Parathyroid adenoma (tissue), 2 donors: ENCODE measurements around the gene GALNT5.

Source experiments
- H2AFZ ChIP-seq: fragments of 300-600 bp; sonication (generic); one replicate; pipeline ENCODE4 v1.7.0; 2017; ENCODE audit warnings: antibody characterized with exemption, mild to moderate bottlenecking
- H3K27ac ChIP-seq: fragments of 300-600 bp; sonication (generic); one replicate; pipeline ENCODE4 v1.7.0; 2017
- H3K27me3 ChIP-seq: fragments of 300-600 bp; sonication (generic); one replicate; pipeline ENCODE4 v1.7.0; 2017; ENCODE audit warnings: low read length; ENCODE audit not compliant: control insufficient read depth, insufficient read depth
- H3K36me3 ChIP-seq: fragments of 300-600 bp; sonication (generic); one replicate; pipeline ENCODE4 v1.7.0; 2017; ENCODE audit warnings: low read length; ENCODE audit not compliant: control insufficient read depth, insufficient read depth
- H3K4me1 ChIP-seq: fragments of 300-600 bp; sonication (generic); one replicate; pipeline ENCODE4 v1.7.0; 2017; ENCODE audit warnings: control low read depth
- H3K4me2 ChIP-seq: fragments of 300-600 bp; sonication (generic); one replicate; pipeline ENCODE4 v1.7.0; 2017; ENCODE audit warnings: low read length
- H3K4me3 ChIP-seq: fragments of 300-600 bp; sonication (generic); one replicate; pipeline ENCODE4 v1.7.0; 2017; ENCODE audit warnings: low read depth, low read length
- H3K79me2 ChIP-seq: fragments of 300-600 bp; sonication (generic); one replicate; pipeline ENCODE4 v1.7.0; 2017; ENCODE audit warnings: control low read depth
- H3K9ac ChIP-seq: fragments of 300-600 bp; sonication (generic); one replicate; pipeline ENCODE4 v1.7.0; 2017; ENCODE audit warnings: mild to moderate bottlenecking
- H3K9me3 ChIP-seq: fragments of 300-600 bp; sonication (generic); one replicate; pipeline ENCODE4 v1.7.0; 2017; ENCODE audit warnings: low read length; ENCODE audit not compliant: control insufficient read depth
- CTCF ChIP-seq: fragments of 300-600 bp; sonication (generic); IDR thresholded peaks from one replicate; pipeline ENCODE4 v1.7.0; 2017; ENCODE audit warnings: antibody characterized with exemption, mild to moderate bottlenecking
- donor health status: primary hyperparathyroidism.

GALNT5 gene

GRCh38 chr2:157252529-157252928, 5.0 kb upstream of the GALNT5 start:
- Histone ChIP-seq H3K27me3 (no peaks in the 10 kb centered on the region), H3K79me2 (no peaks in the 10 kb centered on the region), H2AFZ (no peak overlapping the region), H3K36me3 (no peaks in the 10 kb centered on the region), H3K4me3 (no peak overlapping the region), H3K4me2 (no peak overlapping the region), H3K9ac (no peak overlapping the region), H3K4me1 (peaks cover 4% of the 10 kb centered on the region), H3K27ac (no peak overlapping the region), H3K9me3 (no peaks in the 10 kb centered on the region)
- no peak for TF ChIP-seq CTCF

GRCh38 chr2:157254041-157254440, 3.5 kb upstream of the GALNT5 start:
- no peaks in the 10 kb centered on the region for H3K79me2 ChIP-seq
- no peak overlapping the region for H3K4me2 ChIP-seq
- no peaks in the 10 kb centered on the region for H3K36me3 ChIP-seq
- no peaks in the 10 kb centered on the region for H3K27me3 ChIP-seq
- no peak overlapping the region for H3K27ac ChIP-seq
- no peak overlapping the region for H2AFZ ChIP-seq
- no peaks in the 10 kb centered on the region for H3K9me3 ChIP-seq
- no peak overlapping the region for H3K4me3 ChIP-seq
- TF ChIP-seq CTCF: no peak
- H3K4me1 ChIP-seq: peaks cover 4% of the 10 kb centered on the region
- no peak overlapping the region for H3K9ac ChIP-seq

GRCh38 chr2:157255746-157256145, 1.8 kb upstream of the GALNT5 start:
- Histone ChIP-seq H3K27ac (no peak overlapping the region), H3K79me2 (no peaks in the 10 kb centered on the region), H3K4me2 (no peak overlapping the region), H3K27me3 (no peaks in the 10 kb centered on the region), H3K9me3 (no peaks in the 10 kb centered on the region), H3K36me3 (no peaks in the 10 kb centered on the region), H3K9ac (no peak overlapping the region), H2AFZ (peak overlapping the region; percentile 13), H3K4me3 (no peak overlapping the region), H3K4me1 (peaks cover 4% of the 10 kb centered on the region)
- no peak for TF ChIP-seq CTCF

GRCh38 chr2:157256626-157257025, 879 bp upstream of the GALNT5 start:
- Histone ChIP-seq H3K9ac (no peak overlapping the region), H3K79me2 (no peaks in the 10 kb centered on the region), H3K9me3 (no peaks in the 10 kb centered on the region), H3K4me2 (no peak overlapping the region), H3K27me3 (no peaks in the 10 kb centered on the region), H3K4me1 (peaks cover 8% of the 10 kb centered on the region), H2AFZ (peak overlapping the region; percentile 36), H3K27ac (no peak overlapping the region), H3K36me3 (no peaks in the 10 kb centered on the region), H3K4me3 (no peak overlapping the region)
- TF ChIP-seq CTCF: no peak

GRCh38 chr2:157258520-157259326, 1.2 kb downstream of the GALNT5 start:
- H3K4me3 ChIP-seq: no peak overlapping the region
- H3K79me2 ChIP-seq: no peaks in the 10 kb centered on the region
- no peaks in the 10 kb centered on the region for H3K9me3 ChIP-seq
- H3K36me3 ChIP-seq: no peaks in the 10 kb centered on the region
- peaks cover 8% of the 10 kb centered on the region for H3K4me1 ChIP-seq
- no peak overlapping the region for H3K4me2 ChIP-seq
- H3K9ac ChIP-seq: no peak overlapping the region
- no peak overlapping the region for H3K27ac ChIP-seq
- no peaks in the 10 kb centered on the region for H3K27me3 ChIP-seq
- peak overlapping the region; percentile 52 for H2AFZ ChIP-seq
- no peak for TF ChIP-seq CTCF
